Kidney epithelial cell (primary cell): Measurements from ENCODE around the gene FOXK1. TPM values are rescaled to one million over a fixed set of nuclear protein-coding genes. Genes with fewer than 3 reads are reported as not detected.

Source experiments
- DNase-seq: peaks from one replicate; pipeline ENCODE4 v3.0.0-alpha.2; 2010; ENCODE audit warnings: low read depth
- H3K27me3 ChIP-seq: 2 replicates; pipeline ENCODE4 v1.6.0; 2011; ENCODE audit warnings: low read length; ENCODE audit not compliant: control insufficient read depth, insufficient read depth
- H3K36me3 ChIP-seq: 2 replicates; pipeline ENCODE4 v1.5.1; 2011; ENCODE audit warnings: low read length; ENCODE audit not compliant: control insufficient read depth, insufficient read depth
- H3K4me3 ChIP-seq: 2 replicates; pipeline ENCODE4 v1.5.1; 2011; ENCODE audit warnings: low read depth, mild to moderate bottlenecking, control low read depth, low read length
- CTCF ChIP-seq: IDR thresholded peaks from 2 replicates; pipeline ENCODE4 v1.5.1; 2011; ENCODE audit warnings: mild to moderate bottlenecking, moderate library complexity, low read length, control low read depth, inconsistent platforms; ENCODE audit not compliant: insufficient read depth, poor library complexity, severe bottlenecking
- total RNA-seq: library from RNA; depleted of rRNA; stranded (reverse); fragments of >200 nt; gene quantifications from 2 replicates; pipeline ENCODE4 v1.2.3, GENCODE V29; 2015

Gene FOXK1
- total RNA-seq, 1 donor from 2014 or later = 48.2 TPM

- TF ChIP-seq CTCF = no peak
- DNase-seq = no peak
- no peaks in the 10 kb centered on the region for H3K27me3 ChIP-seq
- H3K36me3 ChIP-seq = peaks cover 3% of the 10 kb centered on the region
- H3K4me3 ChIP-seq = no peak overlapping the region
Measured at GRCh38 chr7:4754433-4755010, 72.4 kb downstream of the FOXK1 start.

- no peak overlapping the region for H3K4me3 ChIP-seq
- H3K27me3 ChIP-seq = no peaks in the 10 kb centered on the region
- peaks cover 3% of the 10 kb centered on the region for H3K36me3 ChIP-seq
- TF ChIP-seq CTCF = no peak
- DNase-seq = no peak
Measured at GRCh38 chr7:4755045-4755444, 73.0 kb downstream of the FOXK1 start.

GRCh38 chr7:4758111-4758510 is 76.0 kb downstream of the FOXK1 start:
- H3K36me3 ChIP-seq = peaks cover 4% of the 10 kb centered on the region
- no peak overlapping the region for H3K4me3 ChIP-seq
- TF ChIP-seq CTCF = no peak
- H3K27me3 ChIP-seq = no peaks in the 10 kb centered on the region
- no peak for DNase-seq

GRCh38 chr7:4758791-4759190 is 76.7 kb downstream of the FOXK1 start:
- peaks cover 4% of the 10 kb centered on the region for H3K36me3 ChIP-seq

GRCh38 chr7:4759211-4759610 is 77.1 kb downstream of the FOXK1 start:
- no peak for DNase-seq
- H3K36me3 ChIP-seq = peaks cover 4% of the 10 kb centered on the region
- H3K4me3 ChIP-seq = no peak overlapping the region
- TF ChIP-seq CTCF = no peak
- H3K27me3 ChIP-seq = no peaks in the 10 kb centered on the region

More at GRCh38 chr7:4758791-4759190, 76.7 kb downstream of the FOXK1 start:
- Histone ChIP-seq H3K4me3 (no peak overlapping the region), H3K27me3 (no peaks in the 10 kb centered on the region)
- DNase-seq = no peak
- TF ChIP-seq CTCF = no peak

GRCh38 chr7:4760952-4761351 is 78.9 kb downstream of the FOXK1 start:
- Histone ChIP-seq H3K36me3 (peaks cover 4% of the 10 kb centered on the region), H3K27me3 (no peaks in the 10 kb centered on the region), H3K4me3 (no peak overlapping the region)
- DNase-seq = no peak
- TF ChIP-seq CTCF = no peak
